ENCODE results near the gene TMEM132D.

The TMEM132D gene

DNA sequence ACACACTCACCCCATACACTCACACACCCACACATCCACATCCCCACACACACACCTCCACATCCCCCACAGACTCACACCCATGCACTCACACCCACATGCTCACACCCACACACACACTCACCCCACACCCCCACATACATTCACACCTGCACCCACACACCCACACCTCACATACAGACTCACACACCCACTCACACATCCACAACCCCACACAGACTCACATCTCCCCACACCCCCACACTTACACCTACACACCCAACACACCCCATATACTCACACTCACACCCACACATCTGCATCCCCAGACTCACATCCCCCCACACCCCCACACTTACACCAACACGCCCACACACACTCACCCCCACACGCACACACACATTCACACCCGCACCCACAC, 878.8 kb downstream of the TMEM132D start:
- Histone ChIP-seq H3K4me3 (ENCODE audit: low read length) (no peak overlapping the region), H3K9me3 (ENCODE audit: insufficient read depth, low read depth, low read length) (peaks cover 7% of the 10 kb centered on the region; the same call in 1 of the 2 replicates)

More for the DNA sequence above, 878.8 kb downstream of the TMEM132D start:
- Histone ChIP-seq H3K36me3 (ENCODE audit: insufficient read depth, low read depth, low read length) (no peaks in the 10 kb centered on the region), H3K27ac (ENCODE audit: low read length) (no peak overlapping the region), H3K27me3 (ENCODE audit: insufficient read depth, low read length) (peaks cover 20% of the 10 kb centered on the region; the same call in 1 of the 2 replicates), H3K4me1 (ENCODE audit: insufficient read depth, low read length) (no peaks in the 10 kb centered on the region), H3K9ac (ENCODE audit: low read depth, low read length) (no peak overlapping the region)
